HG03045 (cell line): ENCODE data around the gene PPP6R1.

Experiments used
- ATAC-seq: cut with Tn5 transposase; IDR thresholded peaks from one replicate; pipeline ENCODE4 v1.9.1; 2021; ENCODE audit warnings: mild to moderate bottlenecking, moderate library complexity; ENCODE audit not compliant: unreplicated experiment

Gene PPP6R1

DNA sequence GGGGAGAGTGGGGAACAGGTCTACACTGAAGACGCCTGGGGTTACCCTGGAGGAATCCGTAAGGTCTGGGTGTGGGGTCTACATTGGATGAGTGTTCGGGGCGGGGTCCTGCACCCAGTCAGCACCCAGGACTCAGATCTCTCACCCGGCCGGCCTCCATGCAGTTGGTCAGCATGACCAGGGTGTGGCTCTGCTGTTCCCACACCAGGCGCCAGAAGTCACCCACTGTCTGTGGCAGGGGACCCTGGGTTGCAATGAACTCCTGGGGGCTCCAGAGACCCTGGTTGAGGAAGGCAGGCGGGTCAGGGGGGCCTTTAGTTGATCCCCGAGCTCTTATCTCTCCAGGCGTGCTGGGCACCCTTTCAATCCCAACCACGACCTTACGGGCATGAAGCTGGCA, 72.7 kb downstream of the PPP6R1 start:
- no peak for ATAC-seq

- ATAC-seq: no peak
Measured at GRCh38 chr19:55181740-55182139, 77.1 kb downstream of the PPP6R1 start.
